Effector memory CD8-positive, alpha-beta T cell (primary cell): Measurements from ENCODE around the gene SAMD13.

Source experiments
- ATAC-seq: fragments of 150-1000 bp; cut with Tn5 transposase; replicated peaks from 2 replicates; pipeline ENCODE4 v1.10.0; 2021; ENCODE audit warnings: mild to moderate bottlenecking, moderate library complexity
- DNase-seq, 3 experiments: peaks; one replicate each; pipeline ENCODE4 v3.0.0; 2021
- H3K27ac Mint-ChIP-seq, 2 donors: one replicate each; pipeline ENCODE4 v1.8.0; 2022; ENCODE audit warnings: mild to moderate bottlenecking in 2 of 2, mixed read lengths in 2 of 2, moderate library complexity in 2 of 2
- H3K27me3 Mint-ChIP-seq, 2 donors: one replicate each; pipeline ENCODE4 v1.8.0; 2022; ENCODE audit warnings: mixed read lengths in 2 of 2
- H3K36me3 Mint-ChIP-seq: one replicate; pipeline ENCODE4 v1.8.0; 2022; ENCODE audit warnings: mild to moderate bottlenecking, moderate library complexity, mixed read lengths; ENCODE audit not compliant: insufficient read depth
- H3K4me1 Mint-ChIP-seq, 2 donors: one replicate each; pipeline ENCODE4 v1.8.0; 2022; ENCODE audit warnings: low read depth in 2 of 2, mixed read lengths in 2 of 2
- H3K4me3 Mint-ChIP-seq, 2 donors: one replicate each; pipeline ENCODE4 v1.8.0; 2022; ENCODE audit warnings: mild to moderate bottlenecking in 2 of 2, mixed read lengths in 2 of 2, moderate library complexity in 2 of 2
- H3K9me3 Mint-ChIP-seq, 2 donors: one replicate each; pipeline ENCODE4 v1.8.0; 2022; ENCODE audit warnings: mixed read lengths in 2 of 2

SAMD13 gene

DNA sequence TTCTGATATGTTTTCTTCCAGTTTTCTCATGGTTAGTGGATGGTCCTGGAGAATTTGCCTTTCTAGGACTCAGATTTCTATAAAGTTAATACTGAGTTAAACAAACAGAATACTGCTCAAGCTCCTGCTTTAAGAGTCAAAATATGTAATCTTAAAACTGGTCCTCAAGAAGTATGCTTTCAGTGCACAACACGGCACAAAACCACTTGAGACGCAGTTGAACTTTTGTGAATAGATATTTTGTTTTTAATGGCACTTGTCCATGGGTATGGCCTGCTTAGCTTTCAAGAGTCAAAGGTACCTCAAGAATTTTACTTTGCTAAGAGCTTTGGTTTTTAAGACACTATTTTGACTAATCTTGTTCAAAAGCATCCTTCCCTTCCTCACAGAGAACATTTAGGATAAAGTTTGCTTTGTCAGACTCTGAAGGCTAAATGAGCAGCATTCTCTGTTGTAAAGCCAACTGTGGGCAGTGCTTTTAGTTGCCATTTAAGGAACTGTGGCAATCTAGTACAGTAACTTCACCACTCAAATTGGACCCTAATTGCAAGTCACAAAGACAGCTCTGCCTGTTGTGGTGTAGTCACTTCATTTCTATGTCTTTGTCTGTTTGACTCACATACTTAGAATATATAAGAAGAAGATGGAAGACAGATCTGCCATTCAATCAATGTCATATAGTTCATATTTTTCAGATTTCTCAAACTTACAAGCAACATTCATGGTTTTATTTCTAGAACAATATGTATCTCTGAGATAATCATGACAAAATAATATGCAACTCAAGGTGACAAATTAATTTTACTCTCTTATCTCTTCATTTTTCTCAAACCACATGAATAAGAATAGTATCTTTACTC, 28.8 kb downstream of the SAMD13 start:
- Mint-ChIP-seq H3K4me1 (no peaks in the 10 kb centered on the region), H3K36me3 (no peaks in the 10 kb centered on the region), H3K4me3 (no peak overlapping the region), H3K9me3 (peaks cover 0 to 2% of the 10 kb centered on the region in 2 donors), H3K27me3 (peaks cover 9 to 20% of the 10 kb centered on the region in 2 donors), H3K27ac (no peak overlapping the region)
- ATAC-seq (no peak), DNase-seq (no peak)

DNA sequence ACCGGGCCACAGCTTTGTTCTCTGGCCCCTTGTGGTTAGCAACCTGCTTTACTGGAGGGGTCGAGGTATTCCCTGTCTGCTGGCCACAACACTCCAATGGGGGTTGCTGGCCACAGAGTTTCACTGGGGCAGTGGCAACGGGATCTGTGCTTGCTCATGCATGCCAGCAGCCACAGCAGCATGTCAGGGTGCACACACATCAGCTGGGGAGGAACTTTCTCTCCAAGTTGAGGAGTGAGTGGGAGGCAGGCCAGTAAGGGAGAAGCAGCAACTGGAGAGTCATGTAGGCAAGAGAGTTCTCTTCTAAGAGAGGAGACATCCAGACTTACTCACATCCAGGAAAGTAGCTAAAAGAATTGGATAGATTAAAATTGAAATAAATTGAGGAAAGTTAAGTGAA, 38.0 kb downstream of the SAMD13 start:
- Mint-ChIP-seq H3K27ac (no peak overlapping the region), H3K4me3 (no peak overlapping the region), H3K27me3 (peaks cover 29 to 44% of the 10 kb centered on the region in 2 donors), H3K4me1 (no peaks in the 10 kb centered on the region), H3K9me3 (peaks cover 0 to 2% of the 10 kb centered on the region in 2 donors), H3K36me3 (no peaks in the 10 kb centered on the region)
- ATAC-seq: no peak
- DNase-seq: no peak

DNA sequence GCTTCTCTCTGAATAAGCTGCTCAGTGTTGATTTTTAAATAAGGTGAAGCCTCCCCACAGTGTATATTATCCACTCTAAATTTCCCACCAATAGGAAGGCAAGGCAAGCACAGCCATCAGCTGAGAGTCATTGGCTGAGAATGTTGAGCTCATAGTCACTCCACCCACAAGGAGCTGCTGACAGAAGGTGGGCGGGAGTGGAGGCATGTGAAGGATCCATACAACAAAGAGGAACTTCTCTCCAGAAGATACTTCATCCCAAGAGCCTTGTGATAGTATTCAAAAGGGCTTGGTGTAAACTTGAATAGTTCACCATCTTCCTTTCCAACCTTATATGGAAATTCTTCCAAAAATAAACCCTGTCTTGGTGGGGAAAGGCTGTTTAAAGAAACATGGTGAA, 42.8 kb downstream of the SAMD13 start:
- no peak overlapping the region for H3K4me3 Mint-ChIP-seq
- H3K9me3 Mint-ChIP-seq: no peaks in the 10 kb centered on the region
- DNase-seq (no peak), ATAC-seq (no peak)
- no peaks in the 10 kb centered on the region for H3K4me1 Mint-ChIP-seq
- H3K36me3 Mint-ChIP-seq: no peaks in the 10 kb centered on the region
- H3K27me3 Mint-ChIP-seq: peaks cover 15 to 21% of the 10 kb centered on the region in 2 donors
- H3K27ac Mint-ChIP-seq: no peak overlapping the region

DNA sequence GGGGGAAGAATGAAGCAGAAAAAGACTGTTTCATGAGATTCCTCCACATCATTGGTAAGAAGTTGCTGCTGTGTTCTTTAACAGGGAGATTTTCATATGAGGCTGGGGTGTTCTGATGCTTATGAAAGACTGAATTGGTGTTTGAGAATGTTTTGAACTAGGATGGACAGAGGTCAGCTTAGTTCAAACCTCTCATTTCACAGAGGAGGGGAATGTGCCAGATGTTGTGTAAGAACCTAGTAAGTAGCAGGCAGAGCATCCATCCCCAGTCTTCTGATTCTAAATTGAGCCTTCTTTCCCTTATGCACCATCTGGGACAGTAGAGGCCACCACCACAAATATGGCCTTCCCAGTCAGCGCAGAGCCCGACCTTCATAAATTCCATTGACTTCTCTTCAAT, 43.7 kb downstream of the SAMD13 start:
- no peaks in the 10 kb centered on the region for H3K4me1 Mint-ChIP-seq
- H3K27ac Mint-ChIP-seq: no peak overlapping the region
- no peaks in the 10 kb centered on the region for H3K36me3 Mint-ChIP-seq
- no peaks in the 10 kb centered on the region for H3K9me3 Mint-ChIP-seq
- peaks cover 6 to 15% of the 10 kb centered on the region in 2 donors for H3K27me3 Mint-ChIP-seq
- H3K4me3 Mint-ChIP-seq: no peak overlapping the region
- ATAC-seq: no peak
- DNase-seq: no peak

DNA sequence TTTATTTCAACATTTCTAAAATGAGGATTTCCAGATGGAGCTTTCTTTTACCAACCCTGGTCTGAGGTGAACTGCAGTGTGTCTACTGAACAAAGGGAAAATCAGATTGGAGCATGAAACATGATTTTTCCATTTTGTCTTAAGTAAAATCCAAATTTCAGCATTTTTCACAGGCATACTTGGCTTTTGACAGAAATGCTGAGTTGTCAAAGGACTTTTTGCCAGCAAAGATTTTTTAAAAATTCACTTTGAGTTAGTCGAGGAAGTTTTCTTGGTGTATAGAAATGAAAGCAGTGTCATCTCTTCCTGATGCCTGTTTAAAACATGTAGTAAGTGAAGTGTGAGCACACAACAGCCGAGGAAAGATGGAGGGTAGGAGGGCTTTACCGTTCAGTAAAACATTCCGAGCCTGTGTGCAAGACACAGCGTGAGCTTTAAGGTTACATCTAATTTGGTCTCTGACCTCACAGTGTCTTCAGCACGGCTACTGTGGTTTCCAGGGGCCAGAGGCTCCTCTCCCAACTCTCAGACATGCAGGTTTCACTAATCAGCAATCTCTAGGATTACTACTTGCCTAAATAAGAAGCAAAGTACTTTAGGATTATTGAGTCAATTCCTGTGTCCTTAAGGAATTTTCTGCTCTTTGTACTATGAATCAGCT, 45.9 kb downstream of the SAMD13 start:
- Mint-ChIP-seq H3K4me1 (no peaks in the 10 kb centered on the region), H3K4me3 (no peak overlapping the region), H3K9me3 (no peaks in the 10 kb centered on the region), H3K27me3 (peaks cover 11 to 26% of the 10 kb centered on the region in 2 donors), H3K27ac (no peak overlapping the region), H3K36me3 (no peaks in the 10 kb centered on the region)
- ATAC-seq (no peak), DNase-seq (no peak)

DNA sequence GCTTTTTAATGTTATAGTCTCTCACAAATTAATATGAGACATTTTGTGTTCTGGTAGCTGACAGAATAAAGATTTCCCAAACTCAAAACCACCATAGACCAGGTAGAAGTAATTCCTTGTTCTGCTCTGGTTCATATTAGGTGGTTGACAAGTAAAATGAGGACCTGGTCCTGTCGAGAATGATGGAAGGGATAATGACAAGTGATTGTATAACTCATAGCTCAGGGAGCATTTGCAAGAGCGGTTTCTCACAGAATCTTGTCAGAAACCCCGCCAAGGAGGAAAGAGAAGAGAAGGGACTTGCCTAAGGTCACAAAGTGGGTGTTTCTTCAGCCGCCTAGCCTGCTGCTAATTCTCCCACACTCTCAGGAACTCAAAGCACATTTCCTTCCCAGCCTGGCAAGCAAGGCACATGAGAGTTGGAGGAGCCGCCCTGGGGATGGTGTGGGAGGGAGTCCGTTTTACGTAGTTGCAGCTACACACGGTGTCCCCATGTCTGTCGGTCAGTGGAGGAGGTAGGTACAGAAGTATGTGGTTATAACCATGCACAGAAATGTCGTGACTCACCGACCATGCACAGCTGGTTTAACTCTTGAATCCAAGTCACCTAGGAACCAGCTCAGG, 46.5 kb downstream of the SAMD13 start:
- no peak for DNase-seq
- no peaks in the 10 kb centered on the region for H3K36me3 Mint-ChIP-seq

DNA sequence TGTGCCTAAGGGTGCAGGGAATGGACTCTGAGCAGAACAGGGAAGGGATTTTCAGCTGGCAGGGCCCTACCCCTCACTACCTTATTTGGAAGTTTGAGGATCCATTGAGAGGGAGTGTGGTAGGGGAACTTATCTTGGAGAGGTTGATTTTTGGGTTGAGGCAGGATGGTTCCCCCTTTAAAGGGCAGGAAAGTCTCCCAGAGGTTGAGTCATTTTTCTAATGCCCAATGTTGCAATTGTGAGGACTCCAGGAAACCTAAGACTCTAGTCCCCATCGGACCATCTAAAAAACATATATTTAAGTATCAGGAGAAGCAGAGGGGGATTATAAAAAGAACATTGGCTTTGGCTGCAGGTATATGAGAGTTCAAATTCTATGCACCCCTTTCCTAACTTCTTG, 47.3 kb downstream of the SAMD13 start:
- Mint-ChIP-seq H3K27ac (no peak overlapping the region), H3K4me1 (no peaks in the 10 kb centered on the region), H3K36me3 (no peaks in the 10 kb centered on the region), H3K27me3 (peaks cover 11 to 39% of the 10 kb centered on the region in 2 donors), H3K9me3 (no peaks in the 10 kb centered on the region), H3K4me3 (no peak overlapping the region)
- ATAC-seq: no peak
- no peak for DNase-seq

More for the DNA sequence above, 46.5 kb downstream of the SAMD13 start:
- no peak for ATAC-seq
- no peak overlapping the region for H3K27ac Mint-ChIP-seq
- H3K4me1 Mint-ChIP-seq: no peaks in the 10 kb centered on the region
- no peaks in the 10 kb centered on the region for H3K9me3 Mint-ChIP-seq
- no peak overlapping the region for H3K4me3 Mint-ChIP-seq
- H3K27me3 Mint-ChIP-seq: peaks cover 11 to 32% of the 10 kb centered on the region in 2 donors

DNA sequence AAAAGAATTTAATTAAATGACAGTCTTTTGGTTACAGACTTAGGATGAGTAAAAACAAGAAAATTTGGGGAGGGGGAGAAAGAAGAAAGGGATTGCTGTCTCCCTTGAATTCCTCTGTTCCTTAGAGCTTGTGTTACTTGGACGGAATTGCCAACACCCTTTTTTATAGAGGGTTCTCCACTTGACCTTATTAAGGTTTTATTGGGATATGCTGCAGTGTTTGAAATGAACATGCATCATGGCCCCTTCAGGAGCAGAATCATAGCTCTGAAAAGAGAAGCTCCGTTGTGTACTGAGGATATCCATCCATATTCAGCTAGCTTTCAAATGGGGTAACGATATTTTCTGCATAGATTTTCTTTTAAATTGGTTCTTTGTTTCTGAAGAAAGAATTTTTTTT, 48.6 kb downstream of the SAMD13 start:
- Mint-ChIP-seq H3K4me3 (no peak overlapping the region), H3K9me3 (no peaks in the 10 kb centered on the region), H3K27ac (no peak overlapping the region), H3K4me1 (no peaks in the 10 kb centered on the region), H3K36me3 (no peaks in the 10 kb centered on the region), H3K27me3 (peaks cover 11 to 40% of the 10 kb centered on the region in 2 donors)
- no peak for ATAC-seq
- no peak for DNase-seq

DNA sequence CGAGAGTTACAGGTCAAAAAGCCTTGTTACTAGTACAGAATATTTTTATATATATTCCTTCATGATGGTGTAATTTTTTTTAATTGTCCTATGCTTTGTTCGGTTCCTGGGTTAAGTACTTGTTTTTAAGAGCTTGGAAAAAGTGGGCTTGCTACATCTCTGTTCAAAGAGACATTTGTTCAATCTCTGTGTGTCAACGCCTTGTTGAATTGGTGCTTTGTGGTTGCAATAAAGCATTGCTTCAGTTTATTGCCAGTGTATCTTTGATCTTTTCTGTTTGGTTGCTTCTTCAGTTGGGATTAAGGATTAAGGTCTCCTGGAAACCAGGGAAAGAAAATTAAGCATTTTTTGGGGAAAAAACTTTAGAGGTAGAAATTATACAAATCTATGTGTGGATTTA, 49.0 kb downstream of the SAMD13 start:
- DNase-seq (no peak), ATAC-seq (no peak)
- Mint-ChIP-seq H3K27me3 (peaks cover 14 to 40% of the 10 kb centered on the region in 2 donors), H3K4me3 (no peak overlapping the region), H3K27ac (no peak overlapping the region), H3K36me3 (no peaks in the 10 kb centered on the region), H3K9me3 (no peaks in the 10 kb centered on the region), H3K4me1 (no peaks in the 10 kb centered on the region)

DNA sequence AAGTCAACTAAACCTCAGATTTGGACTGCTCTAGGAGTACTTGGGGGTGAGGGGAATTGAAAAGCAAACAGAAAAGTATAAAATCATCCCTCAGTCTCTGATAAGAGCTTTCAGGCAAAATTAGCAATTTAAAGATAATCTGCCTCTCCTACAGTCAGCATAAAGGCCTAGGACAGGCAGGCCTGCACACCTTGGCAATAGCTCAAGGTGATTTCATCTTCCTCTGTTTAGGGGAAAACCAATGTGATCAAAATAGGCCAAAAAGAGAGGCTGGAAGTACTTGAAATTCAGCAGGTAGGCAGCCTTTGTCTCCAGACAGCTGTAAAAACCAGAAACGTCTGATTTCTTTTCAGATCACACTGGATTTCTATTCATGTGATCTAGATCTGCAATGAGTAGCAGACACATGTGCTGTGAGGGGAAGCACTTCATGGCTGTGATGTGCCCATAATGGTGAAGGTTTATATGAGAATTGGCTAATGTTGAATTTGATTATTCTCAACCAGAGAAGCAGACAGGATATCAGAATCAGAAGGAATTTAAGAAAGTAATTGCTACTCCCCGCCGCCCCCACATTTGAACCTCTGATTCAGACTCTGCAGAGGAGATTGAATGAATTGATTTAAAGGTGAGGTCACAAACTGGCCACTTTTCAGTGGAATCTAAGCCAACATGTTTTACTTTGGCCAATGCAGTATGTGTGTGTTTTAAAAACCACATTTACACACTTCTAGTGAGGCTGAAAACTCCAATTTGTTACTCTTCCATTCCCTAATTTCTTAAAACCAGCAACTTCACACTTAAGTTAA, 51.0 kb downstream of the SAMD13 start:
- H3K4me1 Mint-ChIP-seq: no peaks in the 10 kb centered on the region
- DNase-seq (no peak), ATAC-seq (no peak)
- H3K9me3 Mint-ChIP-seq: no peaks in the 10 kb centered on the region
- peaks cover 16 to 39% of the 10 kb centered on the region in 2 donors for H3K27me3 Mint-ChIP-seq
- H3K36me3 Mint-ChIP-seq: no peaks in the 10 kb centered on the region
- H3K4me3 Mint-ChIP-seq: no peak overlapping the region
- H3K27ac Mint-ChIP-seq: no peak overlapping the region

DNA sequence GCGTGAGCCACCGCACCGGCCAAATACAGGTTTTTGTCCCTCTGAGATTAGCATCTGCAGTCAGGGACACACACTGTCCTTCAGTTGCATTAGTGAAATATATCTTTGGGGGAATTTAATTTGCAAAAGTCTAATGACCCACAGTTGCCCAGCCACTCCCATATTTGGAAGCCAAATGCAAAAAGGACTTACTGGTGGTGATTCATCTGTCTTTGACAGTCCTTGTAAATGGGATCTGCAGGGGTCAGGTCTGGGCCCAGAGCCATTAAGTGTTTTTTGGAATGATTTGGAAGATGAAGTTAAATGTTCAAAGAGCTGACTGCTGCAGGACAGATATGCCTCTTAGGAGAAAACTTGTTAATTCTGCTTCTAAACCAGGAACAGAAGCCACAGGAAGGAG, 52.2 kb downstream of the SAMD13 start:
- no peak for ATAC-seq
- Mint-ChIP-seq H3K9me3 (no peaks in the 10 kb centered on the region), H3K36me3 (no peaks in the 10 kb centered on the region), H3K4me3 (no peak overlapping the region), H3K4me1 (no peaks in the 10 kb centered on the region), H3K27ac (no peak overlapping the region), H3K27me3 (peaks cover 17 to 28% of the 10 kb centered on the region in 2 donors)
- no peak for DNase-seq

DNA sequence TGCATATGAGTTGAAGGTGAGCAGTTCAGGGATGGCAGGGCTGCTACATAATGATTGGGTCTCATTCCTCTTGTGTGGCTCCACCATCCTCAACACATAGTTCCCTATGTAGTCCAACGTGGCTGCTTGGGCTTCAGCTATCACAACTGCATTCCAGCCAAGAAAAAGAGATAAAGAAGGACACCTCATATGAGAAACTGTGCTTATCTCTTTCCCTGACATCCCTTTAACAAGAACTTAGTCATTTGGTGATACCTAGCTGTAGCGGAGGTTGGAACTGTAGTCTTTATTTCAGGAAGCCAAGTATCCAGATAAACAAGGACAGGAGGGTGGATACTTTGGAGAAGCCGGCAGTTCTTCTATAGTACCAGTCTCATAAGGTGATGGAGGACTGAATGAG, 54.0 kb downstream of the SAMD13 start:
- no peak for DNase-seq
- Mint-ChIP-seq H3K4me1 (no peaks in the 10 kb centered on the region), H3K36me3 (no peaks in the 10 kb centered on the region), H3K9me3 (no peaks in the 10 kb centered on the region), H3K27ac (peak overlapping the region in 1 of 2 donors; percentile 41), H3K27me3 (peaks cover 17 to 26% of the 10 kb centered on the region in 2 donors), H3K4me3 (no peak overlapping the region)
- ATAC-seq: no peak

DNA sequence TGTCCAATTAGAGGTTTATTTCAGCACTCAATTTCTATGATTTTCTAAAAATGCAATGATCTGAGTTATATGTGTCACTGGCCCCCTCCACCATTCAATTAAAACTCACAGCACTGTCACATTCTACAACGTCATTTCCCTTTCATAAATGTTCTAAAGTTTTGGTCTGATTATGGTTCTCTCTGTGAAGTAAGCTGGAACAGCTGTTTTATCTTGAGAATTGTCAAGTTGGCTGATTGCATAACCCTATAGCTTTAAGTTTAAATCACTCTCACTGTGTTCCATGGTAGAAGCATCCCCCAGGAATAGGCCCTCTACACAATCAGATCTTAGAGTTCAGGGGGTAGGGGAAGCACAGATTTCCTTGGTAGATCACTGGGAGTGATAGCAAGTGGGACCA, 55.4 kb downstream of the SAMD13 start:
- Mint-ChIP-seq H3K4me3 (no peak overlapping the region), H3K9me3 (no peaks in the 10 kb centered on the region), H3K4me1 (no peaks in the 10 kb centered on the region), H3K27ac (no peak overlapping the region), H3K36me3 (no peaks in the 10 kb centered on the region), H3K27me3 (peaks cover 12 to 19% of the 10 kb centered on the region in 2 donors)
- no peak for DNase-seq
- no peak for ATAC-seq
